Measurements from ENCODE around the gene OTOP2. TPM values are rescaled to one million over a fixed set of nuclear protein-coding genes. Genes with fewer than 3 reads are reported as not detected.

The OTOP2 gene
- total RNA-seq, 1 experiment from 2014 or later: not detected

- ATAC-seq (no peak), DNase-seq (no peak)
- no peaks in the 10 kb centered on the region for H3K9me2 ChIP-seq (replicated peaks; ENCODE audit: low read length)
- CTCF ChIA-PET: interaction anchor here (0.9 kb wide), 1 partner anchor 33 kb away, joined by 4 read pairs; no protein-coding TSS in a partner anchor
- H3K4me1 ChIP-seq (ENCODE audit: insufficient read depth, low read length): no peaks in the 10 kb centered on the region; the same call in 1 of the 2 replicates
- H2AFZ ChIP-seq (ENCODE audit: low read length): no peak overlapping the region
- peaks cover 31% of the 10 kb centered on the region for H3K27me3 ChIP-seq (ENCODE audit: low read length)
- no peaks in the 10 kb centered on the region for H3K79me2 ChIP-seq (ENCODE audit: low read length)
- BruUV-seq (replicated peaks): no TSS peak
- intact Hi-C loops (cut with micrococcal nuclease): no loop called here
- H3K9me3 ChIP-seq (ENCODE audit: low read length): no peaks in the 10 kb centered on the region
- no peak overlapping the region for H3K4me3 ChIP-seq (ENCODE audit: low read length)
- H3K9ac ChIP-seq (ENCODE audit: low read length): no peak overlapping the region
- H4K20me1 ChIP-seq (ENCODE audit: low read length): no peaks in the 10 kb centered on the region
- H3K4me2 ChIP-seq (ENCODE audit: low read length): no peak overlapping the region
- POLR2A ChIA-PET (ENCODE audit: unreplicated experiment): no interaction called here
- no peak overlapping the region for H3K27ac ChIP-seq (ENCODE audit: low read length)
- no peaks in the 10 kb centered on the region for H3F3A ChIP-seq (ENCODE audit: low read length, unreplicated experiment)
- TF ChIP-seq, protein P1, sequence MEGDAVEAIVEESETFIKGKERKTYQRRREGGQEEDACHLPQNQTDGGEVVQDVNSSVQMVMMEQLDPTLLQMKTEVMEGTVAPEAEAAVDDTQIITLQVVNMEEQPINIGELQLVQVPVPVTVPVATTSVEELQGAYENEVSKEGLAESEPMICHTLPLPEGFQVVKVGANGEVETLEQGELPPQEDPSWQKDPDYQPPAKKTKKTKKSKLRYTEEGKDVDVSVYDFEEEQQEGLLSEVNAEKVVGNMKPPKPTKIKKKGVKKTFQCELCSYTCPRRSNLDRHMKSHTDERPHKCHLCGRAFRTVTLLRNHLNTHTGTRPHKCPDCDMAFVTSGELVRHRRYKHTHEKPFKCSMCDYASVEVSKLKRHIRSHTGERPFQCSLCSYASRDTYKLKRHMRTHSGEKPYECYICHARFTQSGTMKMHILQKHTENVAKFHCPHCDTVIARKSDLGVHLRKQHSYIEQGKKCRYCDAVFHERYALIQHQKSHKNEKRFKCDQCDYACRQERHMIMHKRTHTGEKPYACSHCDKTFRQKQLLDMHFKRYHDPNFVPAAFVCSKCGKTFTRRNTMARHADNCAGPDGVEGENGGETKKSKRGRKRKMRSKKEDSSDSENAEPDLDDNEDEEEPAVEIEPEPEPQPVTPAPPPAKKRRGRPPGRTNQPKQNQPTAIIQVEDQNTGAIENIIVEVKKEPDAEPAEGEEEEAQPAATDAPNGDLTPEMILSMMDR (conservative IDR thresholded peaks at IDR 0.05; ENCODE audit: low read depth, low read length): no peak
- no peak for TF ChIP-seq EZH2 (IDR thresholded peaks at IDR 0.05; ENCODE audit: low read length, unreplicated experiment)
- TF ChIP-seq EZH2phosphoT487 (IDR thresholded peaks at IDR 0.05; ENCODE audit: borderline replicate concordance, low read length): no peak
- no peaks in the 10 kb centered on the region for H3K36me3 ChIP-seq (ENCODE audit: low read depth, low read length)
These were observed 1.2 kb downstream of the OTOP2 start for GRCh38 chr17:74925242-74925641.

- DNase-seq (no peak), ATAC-seq (no peak)
- no peak overlapping the region for H2AFZ ChIP-seq (ENCODE audit: low read length)
- H3F3A ChIP-seq (ENCODE audit: low read length, unreplicated experiment): no peaks in the 10 kb centered on the region
- ChIA-PET CTCF (no interaction called here), POLR2A (ENCODE audit: unreplicated experiment) (no interaction called here)
- no peaks in the 10 kb centered on the region for H4K20me1 ChIP-seq (ENCODE audit: low read length)
- H3K4me3 ChIP-seq (ENCODE audit: low read length): no peak overlapping the region
- no peak overlapping the region for H3K27ac ChIP-seq (ENCODE audit: low read length)
- H3K4me1 ChIP-seq (ENCODE audit: insufficient read depth, low read length): no peaks in the 10 kb centered on the region
- H3K9ac ChIP-seq (ENCODE audit: low read length): no peak overlapping the region
- no peaks in the 10 kb centered on the region for H3K79me2 ChIP-seq (ENCODE audit: low read length)
- H3K9me2 ChIP-seq (replicated peaks; ENCODE audit: low read length): no peaks in the 10 kb centered on the region
- H3K9me3 ChIP-seq (ENCODE audit: low read length): no peaks in the 10 kb centered on the region
- BruUV-seq (replicated peaks): no TSS peak
- intact Hi-C loops (cut with micrococcal nuclease): no loop called here
- TF ChIP-seq EZH2 (IDR thresholded peaks at IDR 0.05; ENCODE audit: low read length, unreplicated experiment) (no peak), EZH2phosphoT487 (IDR thresholded peaks at IDR 0.05; ENCODE audit: borderline replicate concordance, low read length) (no peak)
- TF ChIP-seq, protein P1 (conservative IDR thresholded peaks at IDR 0.05; ENCODE audit: low read depth, low read length): no peak
- peaks cover 18% of the 10 kb centered on the region for H3K27me3 ChIP-seq (ENCODE audit: low read length)
- H3K36me3 ChIP-seq (ENCODE audit: low read depth, low read length): no peaks in the 10 kb centered on the region
- no peak overlapping the region for H3K4me2 ChIP-seq (ENCODE audit: low read length)
These were observed 4.7 kb downstream of the OTOP2 start for GRCh38 chr17:74928786-74929185.

GRCh38 chr17:74930535-74931036 is 6.5 kb downstream of the OTOP2 start:
- H3F3A ChIP-seq (ENCODE audit: low read length, unreplicated experiment): no peaks in the 10 kb centered on the region
- H4K20me1 ChIP-seq (ENCODE audit: low read length): no peaks in the 10 kb centered on the region
- H3K9ac ChIP-seq (ENCODE audit: low read length): no peak overlapping the region
- H3K4me3 ChIP-seq (ENCODE audit: low read length): no peak overlapping the region
- no peak overlapping the region for H3K27ac ChIP-seq (ENCODE audit: low read length)
- ATAC-seq: no peak
- no peaks in the 10 kb centered on the region for H3K79me2 ChIP-seq (ENCODE audit: low read length)
- ChIA-PET CTCF (no interaction called here), POLR2A (ENCODE audit: unreplicated experiment) (no interaction called here)
- peaks cover 11% of the 10 kb centered on the region for H3K27me3 ChIP-seq (ENCODE audit: low read length)
- no peak for DNase-seq
- BruUV-seq (replicated peaks): no TSS peak
- no peak overlapping the region for H2AFZ ChIP-seq (ENCODE audit: low read length)
- H3K9me2 ChIP-seq (replicated peaks; ENCODE audit: low read length): no peaks in the 10 kb centered on the region
- H3K4me1 ChIP-seq (ENCODE audit: insufficient read depth, low read length): no peaks in the 10 kb centered on the region
- no peaks in the 10 kb centered on the region for H3K9me3 ChIP-seq (ENCODE audit: low read length)
- H3K4me2 ChIP-seq (ENCODE audit: low read length): no peak overlapping the region
- TF ChIP-seq EZH2phosphoT487 (IDR thresholded peaks at IDR 0.05; ENCODE audit: borderline replicate concordance, low read length): no peak
- no peak for TF ChIP-seq EZH2 (IDR thresholded peaks at IDR 0.05; ENCODE audit: low read length, unreplicated experiment)
- TF ChIP-seq, protein P1 (conservative IDR thresholded peaks at IDR 0.05; ENCODE audit: low read depth, low read length): no peak
- intact Hi-C loops (cut with micrococcal nuclease): no loop called here
- no peaks in the 10 kb centered on the region for H3K36me3 ChIP-seq (ENCODE audit: low read depth, low read length)

Measured in PC-3 (cell line).